PFSK-1 (cell line): Measurements from ENCODE around the gene TEX19.

Source experiments
- FOXP2 ChIP-seq: optimal IDR thresholded peaks from 2 replicates; pipeline ENCODE3; 2011; ENCODE audit warnings: borderline replicate concordance, control low read depth, inconsistent platforms; ENCODE audit not compliant: insufficient read depth; ENCODE audit errors: extremely low read length, extremely low read depth
- POLR2AphosphoS5 ChIP-seq: IDR thresholded peaks from 2 replicates; pipeline ENCODE4 v1.6.1; 2012; ENCODE audit warnings: low read depth, mild to moderate bottlenecking, control low read depth, low read length, moderate library complexity
- REST ChIP-seq, 2 experiments: IDR thresholded peaks; 2 replicates each; pipeline versions ENCODE4 v1.6.1 to v1.8.0; 2011 to 2012; ENCODE audit warnings: low read depth in 2 of 2, low read length in 2 of 2, control low read depth in 1 of 2, inconsistent platforms in 1 of 2, mild to moderate bottlenecking in 1 of 2, moderate library complexity in 1 of 2; ENCODE audit not compliant: insufficient read depth in 1 of 2
- SIN3A ChIP-seq: IDR thresholded peaks from 2 replicates; pipeline ENCODE4 v1.6.1; 2012; ENCODE audit warnings: mild to moderate bottlenecking, low read length, moderate library complexity, borderline replicate concordance; ENCODE audit not compliant: insufficient read depth
- TAF1 ChIP-seq: IDR thresholded peaks from 2 replicates; pipeline ENCODE4 v1.6.1; 2012; ENCODE audit warnings: low read length, control low read depth, borderline replicate concordance; ENCODE audit not compliant: insufficient read depth

TEX19 gene

GRCh38 chr17:82369211-82369610 is 10.2 kb downstream of the TEX19 start:
- TF ChIP-seq SIN3A (no peak), REST (IDR thresholded peaks at IDR 0.05; ENCODE audit: insufficient read depth in 1 of 2, low read depth in 2 of 2, low read length in 2 of 2) (no peak), POLR2AphosphoS5 (no peak), FOXP2 (no peak), TAF1 (no peak)

- no peak for TF ChIP-seq TAF1
- no peak for TF ChIP-seq POLR2AphosphoS5
- no peak for TF ChIP-seq REST (IDR thresholded peaks at IDR 0.05; ENCODE audit: insufficient read depth in 1 of 2, low read depth in 2 of 2, low read length in 2 of 2)
- no peak for TF ChIP-seq FOXP2
- TF ChIP-seq SIN3A, result no peak
Measured at GRCh38 chr17:82370471-82371332, 11.7 kb downstream of the TEX19 start.

- TF ChIP-seq SIN3A (no peak), POLR2AphosphoS5 (no peak), REST (IDR thresholded peaks at IDR 0.05; ENCODE audit: insufficient read depth in 1 of 2, low read depth in 2 of 2, low read length in 2 of 2) (no peak), TAF1 (no peak), FOXP2 (no peak)
Measured at GRCh38 chr17:82371333-82372248, 12.5 kb downstream of the TEX19 start, which contains the start of gene UTS2R. Gene UTS2R (plus strand): TSS chr17:82371765. CDS start chr17:82374325, 2,560 bp downstream.

- TF ChIP-seq POLR2AphosphoS5 (no peak), TAF1 (no peak), FOXP2 (no peak), REST (IDR thresholded peaks at IDR 0.05; ENCODE audit: insufficient read depth in 1 of 2, low read depth in 2 of 2, low read length in 2 of 2) (no peak), SIN3A (no peak)
Measured at GRCh38 chr17:82372249-82373071, 13.4 kb downstream of the TEX19 start.
